Activated CD8-positive, alpha-beta memory T cell treated with anti-CD3 and anti-CD28 coated beads for 1 hour (primary cell): ENCODE data around the gene MCM5.
"Not testable (repeated sequence)": the region's sequence is repeated elsewhere in the genome, so short reads cannot be mapped to it uniquely, and the experiment has no call there.

Experiments
- DNase-seq, 2 donors: peaks; one replicate each; pipeline ENCODE4 v3.0.0-alpha.2; 2020; ENCODE audit warnings: low read depth in 1 of 2; ENCODE audit errors: extremely low read depth in 1 of 2

MCM5 gene

DNA sequence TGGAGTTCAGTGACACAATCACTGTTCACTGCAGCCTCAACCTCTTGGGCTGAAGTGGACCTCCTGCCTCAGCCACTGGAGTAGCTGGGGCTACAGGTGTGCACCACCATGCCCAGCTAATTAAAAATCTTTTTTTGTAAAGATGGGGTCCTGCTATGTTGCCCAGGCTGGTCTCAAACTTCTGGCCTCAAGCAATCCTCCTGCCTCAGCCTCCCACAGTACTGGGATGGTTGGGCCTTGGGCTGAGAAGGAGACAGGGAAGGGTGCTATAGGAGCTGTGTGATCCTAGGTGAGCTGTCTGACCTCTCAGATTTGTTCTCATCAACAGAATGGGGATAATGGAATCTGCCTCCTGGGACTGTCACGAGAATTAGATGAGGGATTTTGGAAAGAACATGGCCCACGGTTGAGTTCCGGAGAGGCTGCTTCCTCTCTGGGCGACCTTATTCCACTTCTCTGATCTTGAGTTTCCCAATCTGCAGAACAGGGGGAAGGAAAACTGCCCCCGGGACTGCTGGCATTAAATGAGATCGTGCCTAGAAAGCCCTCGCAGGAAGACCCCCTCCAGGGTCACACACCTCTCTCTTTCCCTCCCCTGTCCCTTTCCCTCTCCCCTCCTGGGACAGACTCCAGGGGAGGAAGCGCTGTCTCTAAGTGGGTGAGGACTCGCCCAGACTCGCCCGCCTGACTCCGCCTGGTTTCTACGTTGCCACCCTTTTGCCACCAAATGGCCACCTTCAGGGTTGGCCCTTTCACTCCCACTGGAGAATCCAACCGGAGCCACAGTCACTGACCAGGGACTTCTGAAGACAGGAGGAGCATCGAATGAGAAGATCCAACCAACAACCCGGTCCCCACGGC lies 50.1 kb downstream of the MCM5 start:
- no peak for DNase-seq

DNA sequence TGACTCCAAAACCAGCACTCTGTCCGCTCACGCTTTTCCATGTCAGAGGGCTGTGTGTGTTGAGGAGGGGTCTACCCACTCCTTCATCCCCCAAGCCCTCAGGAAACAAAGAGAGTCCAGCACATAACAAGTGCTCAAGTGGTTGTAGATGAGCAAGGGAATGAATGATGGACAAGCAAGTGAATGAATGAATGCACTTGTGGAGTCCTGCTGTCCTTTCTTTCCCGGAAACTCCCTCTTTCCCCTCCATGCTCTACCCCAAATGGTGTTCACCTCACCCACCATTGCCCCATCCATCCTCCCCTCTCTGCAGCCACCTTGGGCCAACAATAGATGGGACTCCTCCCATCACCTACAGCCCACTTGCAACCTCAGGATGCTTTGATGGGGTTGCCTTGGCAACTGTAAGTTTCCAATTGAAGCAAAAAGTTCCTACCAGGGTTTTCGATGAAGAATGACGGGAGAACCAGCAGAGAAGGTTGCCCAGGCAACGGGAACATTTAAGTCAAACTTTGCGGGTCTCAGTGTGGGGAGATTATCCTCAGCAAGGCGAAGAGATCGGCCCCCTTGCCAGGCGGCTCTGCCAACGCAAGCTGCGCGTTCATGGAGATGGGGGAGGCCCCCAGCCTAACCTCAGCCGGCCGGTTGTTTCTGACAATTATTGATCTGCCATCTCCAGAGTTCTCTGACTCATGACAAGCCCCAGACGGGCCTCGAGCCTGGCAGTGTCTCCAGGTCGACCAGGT lies 51.1 kb downstream of the MCM5 start:
- no peak for DNase-seq

DNA sequence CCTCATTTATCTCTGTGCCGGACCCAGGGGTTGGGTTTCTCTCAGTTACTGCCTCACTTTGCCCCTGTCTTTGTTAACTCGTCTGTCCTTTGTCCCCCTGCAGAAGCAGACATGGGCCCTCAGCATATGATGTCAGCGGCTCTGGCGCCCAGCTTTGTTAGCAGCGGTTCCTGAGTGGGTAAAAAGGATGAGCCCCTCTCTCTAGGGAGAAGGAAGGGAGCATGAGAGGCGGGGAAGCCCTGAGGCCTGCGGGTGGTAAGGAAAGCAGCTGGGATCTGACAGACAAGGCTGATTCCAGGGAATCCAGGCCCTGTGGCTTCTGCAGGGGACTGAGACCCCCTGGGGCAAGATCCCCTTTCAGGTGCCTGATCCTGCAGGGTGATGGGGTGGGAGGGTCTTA lies 51.7 kb downstream of the MCM5 start:
- no peak for DNase-seq

DNA sequence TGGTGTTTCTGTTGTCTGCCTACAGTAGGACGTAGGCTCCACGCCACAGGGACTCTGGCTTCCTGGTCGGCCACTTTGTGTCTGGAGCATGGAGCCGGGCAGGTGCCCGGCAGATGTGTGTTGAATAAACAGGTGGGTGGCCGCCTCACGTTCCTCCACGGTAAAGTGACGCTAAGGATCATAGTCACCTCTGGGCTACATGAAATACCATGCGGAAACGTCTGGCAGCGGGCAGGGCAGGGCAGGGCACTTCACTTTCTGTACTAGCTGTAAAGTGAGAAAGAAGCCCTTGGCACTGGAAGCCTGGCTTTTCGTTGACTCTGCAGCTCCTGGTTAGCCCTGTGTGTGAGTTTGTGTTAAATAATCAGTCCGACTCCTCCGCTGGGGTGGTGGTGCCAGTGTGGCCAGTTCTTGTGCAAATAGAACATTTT lies 52.4 kb downstream of the MCM5 start:
- no peak for DNase-seq

GRCh38 chr22:35452810-35453743 lies 53.1 kb downstream of the MCM5 start:
- DNase-seq: no peak

GRCh38 chr22:35454416-35455054 lies 54.6 kb downstream of the MCM5 start:
- DNase-seq: no peak

GRCh38 chr22:35455529-35455928 lies 55.6 kb downstream of the MCM5 start:
- no peak for DNase-seq

GRCh38 chr22:35456757-35457156 lies 56.8 kb downstream of the MCM5 start:
- DNase-seq: no peak

DNA sequence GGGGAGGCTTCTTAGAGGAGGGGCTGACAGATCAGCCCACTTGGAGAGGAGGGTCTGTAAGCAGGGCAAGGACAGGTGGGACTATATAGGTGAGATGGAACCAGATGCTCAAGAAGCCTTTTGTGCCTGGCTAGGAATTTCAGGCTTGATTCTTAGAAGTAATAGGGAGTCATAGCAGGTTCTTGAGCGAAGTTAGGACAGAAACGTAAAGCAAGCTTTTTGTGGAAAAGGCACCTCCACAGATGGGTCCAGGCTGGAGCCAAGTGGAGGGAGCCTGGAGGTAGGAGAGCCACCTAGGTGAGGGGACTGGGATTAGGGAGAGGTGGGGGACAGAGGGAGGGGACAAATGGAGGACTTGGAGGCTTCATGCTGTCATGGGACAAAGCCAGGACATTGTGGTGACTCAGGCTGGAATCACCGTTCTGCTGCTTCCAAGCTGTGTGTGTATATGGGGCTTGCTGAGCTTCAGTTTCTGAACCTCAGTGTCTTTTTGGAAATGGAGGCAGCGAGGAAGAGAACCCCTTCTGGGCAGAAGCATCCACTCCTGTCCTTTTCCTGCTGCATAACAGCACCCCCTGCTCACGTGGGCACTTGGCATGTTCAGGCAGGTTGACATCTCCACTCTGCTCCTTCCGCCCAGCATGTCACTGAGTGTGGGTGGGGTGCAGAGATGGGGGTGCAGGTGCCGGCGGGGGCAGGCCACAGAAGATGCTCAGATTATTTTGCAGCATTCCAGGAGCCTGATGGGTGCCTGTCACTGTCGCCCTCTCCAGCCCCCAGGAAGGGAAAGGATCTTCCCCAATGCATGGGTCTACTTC lies 58.0 kb downstream of the MCM5 start:
- no peak for DNase-seq

DNA sequence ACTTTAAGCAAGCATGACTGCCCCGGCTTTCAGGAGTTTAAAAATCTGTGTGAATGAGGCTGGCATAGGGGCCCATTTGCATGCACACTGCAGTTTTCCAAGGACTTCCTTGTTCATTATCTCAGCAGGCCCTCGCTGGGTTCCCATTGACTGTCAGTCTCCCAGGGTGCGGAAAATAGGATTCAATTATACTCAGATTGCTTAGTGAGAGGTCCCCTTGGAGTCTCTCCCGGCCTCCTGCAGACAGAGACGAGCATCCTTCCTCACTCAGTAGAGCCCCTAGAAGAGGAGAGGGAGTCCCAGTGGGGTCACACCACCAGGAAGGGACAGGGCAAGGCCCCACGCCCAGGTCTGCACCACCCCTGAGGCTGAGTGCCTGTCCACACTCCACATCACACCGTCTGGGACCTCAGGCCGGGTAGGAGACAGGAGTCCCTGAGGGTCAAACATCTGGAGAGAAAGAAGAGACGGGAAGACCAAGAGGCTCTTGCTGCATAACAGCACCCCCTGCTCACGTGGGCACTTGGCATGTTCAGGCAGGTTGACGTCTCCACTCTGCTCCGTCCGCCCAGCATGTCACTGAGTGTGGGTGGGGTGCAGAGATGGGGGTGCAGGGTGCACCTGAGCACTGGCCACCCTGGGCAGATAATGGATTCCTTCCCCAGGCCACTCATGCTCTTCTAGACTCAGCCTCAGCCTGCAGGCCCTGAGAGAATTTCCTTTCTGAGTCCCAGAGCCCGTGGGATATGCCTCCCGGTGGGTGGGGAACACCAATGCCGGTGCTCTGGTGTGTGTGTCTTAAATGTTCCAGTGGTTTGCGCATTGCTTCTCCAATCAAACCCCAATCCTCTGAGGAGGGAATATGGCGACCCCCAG lies 58.8 kb downstream of the MCM5 start:
- DNase-seq: no peak

GRCh38 chr22:35459423-35459894 lies 59.5 kb downstream of the MCM5 start:
- DNase-seq: no peak

DNA sequence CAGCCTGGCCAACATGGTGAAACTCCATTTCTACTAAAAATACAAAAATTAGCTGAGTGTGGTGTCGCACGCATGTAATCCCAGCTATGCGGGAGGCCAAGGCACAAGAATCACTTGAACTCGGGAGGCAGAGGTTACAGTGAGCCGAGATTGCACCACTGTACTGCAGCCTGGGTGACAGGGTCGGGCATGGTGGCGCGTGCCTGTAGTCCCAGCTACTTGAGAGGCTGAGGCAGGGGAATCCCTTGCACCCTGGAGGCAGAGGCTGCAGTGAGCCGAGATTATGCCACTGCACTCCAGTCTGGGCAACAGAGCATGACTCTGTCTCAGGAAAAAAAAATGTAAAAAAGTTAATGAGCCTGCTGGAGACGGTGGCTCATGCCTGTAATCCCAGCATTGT lies 60.0 kb downstream of the MCM5 start:
- DNase-seq: not testable (repeated sequence)

DNA sequence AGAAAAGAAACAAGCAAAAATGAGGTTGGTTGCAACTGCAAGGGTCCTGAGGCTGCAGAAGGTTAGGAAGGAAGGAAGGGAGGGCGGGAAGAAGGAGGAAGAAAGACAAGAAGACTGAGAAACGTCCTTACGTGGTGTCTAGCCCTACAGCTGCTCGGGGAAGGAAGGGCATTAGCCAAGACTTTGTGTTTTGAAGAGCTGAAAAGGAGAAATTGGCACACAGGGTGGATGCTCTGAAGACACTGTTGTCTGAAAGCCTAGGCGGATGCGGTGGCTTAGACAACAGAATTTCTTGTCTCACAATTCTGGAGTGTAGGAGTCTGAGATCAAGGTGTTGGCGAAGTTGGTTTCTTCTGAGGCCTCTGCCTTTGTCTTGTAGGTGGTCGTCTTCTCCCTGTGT lies 60.7 kb downstream of the MCM5 start:
- DNase-seq: no peak

DNA sequence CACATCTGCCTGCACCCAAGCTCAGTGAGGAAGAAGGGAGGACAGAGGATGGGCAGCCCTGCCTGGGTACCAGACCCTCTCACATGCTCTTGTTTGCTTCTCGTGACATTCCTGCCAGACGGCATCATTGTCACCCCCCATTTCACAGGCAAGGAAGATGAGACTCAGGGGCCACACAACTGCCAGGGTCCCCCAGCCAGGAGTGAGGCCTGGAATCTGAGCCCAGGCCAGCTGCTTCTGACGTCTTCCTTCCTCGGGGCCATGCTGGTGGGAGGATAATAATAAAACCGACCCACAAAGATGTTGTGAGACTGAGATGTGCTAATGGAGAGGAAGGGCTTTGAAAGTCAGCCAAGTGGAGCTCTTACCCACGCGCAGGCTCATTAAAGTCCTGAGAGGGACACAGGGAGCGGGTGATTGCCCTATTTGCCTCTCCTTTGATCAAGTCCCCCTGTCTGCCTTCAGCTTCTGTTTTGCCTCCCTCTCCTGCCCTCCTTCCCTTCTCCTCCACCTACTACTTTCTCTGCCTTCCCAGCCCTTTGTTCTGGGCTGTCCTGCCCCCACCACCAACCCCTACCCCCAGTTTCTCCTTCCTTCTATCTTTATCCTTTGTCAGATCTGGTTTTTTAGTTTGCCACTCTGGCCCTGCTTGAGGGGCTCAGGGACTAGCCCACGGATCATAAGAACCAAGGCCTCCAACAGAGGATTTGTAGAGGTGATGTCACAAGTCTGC lies 62.7 kb downstream of the MCM5 start:
- no peak for DNase-seq

DNA sequence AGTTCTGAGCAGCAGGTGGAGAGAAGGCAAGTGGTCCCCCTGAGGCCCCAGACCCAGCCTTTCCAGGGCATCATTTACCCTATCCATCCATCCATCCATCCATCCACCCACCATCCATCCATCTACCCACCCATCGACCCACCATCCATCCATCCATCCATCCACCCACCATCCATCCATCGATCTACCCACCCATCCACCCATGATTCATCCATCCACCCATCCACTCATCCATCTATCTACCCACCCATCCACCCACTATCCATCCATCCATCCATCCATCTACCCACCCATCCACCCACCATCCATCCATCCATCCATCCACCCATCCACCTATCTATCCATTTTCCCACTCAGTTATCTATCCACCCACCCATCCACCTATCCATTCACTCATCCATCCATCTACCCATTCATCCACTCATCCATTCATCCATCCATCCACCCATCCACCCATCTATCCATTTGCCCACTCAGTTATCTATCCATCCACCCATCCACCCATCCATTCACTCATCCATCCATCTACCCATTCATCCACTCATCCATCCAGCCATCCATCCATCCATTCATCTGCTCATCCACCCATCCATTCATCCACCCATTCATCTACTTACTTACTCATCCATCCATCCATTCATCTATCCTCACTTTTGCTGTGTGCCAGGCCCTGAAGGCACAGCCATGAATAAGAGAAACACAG lies 63.4 kb downstream of the MCM5 start:
- DNase-seq: no peak

- no peak for DNase-seq
Observed at GRCh38 chr22:35464399-35464798, 64.5 kb downstream of the MCM5 start.

DNA sequence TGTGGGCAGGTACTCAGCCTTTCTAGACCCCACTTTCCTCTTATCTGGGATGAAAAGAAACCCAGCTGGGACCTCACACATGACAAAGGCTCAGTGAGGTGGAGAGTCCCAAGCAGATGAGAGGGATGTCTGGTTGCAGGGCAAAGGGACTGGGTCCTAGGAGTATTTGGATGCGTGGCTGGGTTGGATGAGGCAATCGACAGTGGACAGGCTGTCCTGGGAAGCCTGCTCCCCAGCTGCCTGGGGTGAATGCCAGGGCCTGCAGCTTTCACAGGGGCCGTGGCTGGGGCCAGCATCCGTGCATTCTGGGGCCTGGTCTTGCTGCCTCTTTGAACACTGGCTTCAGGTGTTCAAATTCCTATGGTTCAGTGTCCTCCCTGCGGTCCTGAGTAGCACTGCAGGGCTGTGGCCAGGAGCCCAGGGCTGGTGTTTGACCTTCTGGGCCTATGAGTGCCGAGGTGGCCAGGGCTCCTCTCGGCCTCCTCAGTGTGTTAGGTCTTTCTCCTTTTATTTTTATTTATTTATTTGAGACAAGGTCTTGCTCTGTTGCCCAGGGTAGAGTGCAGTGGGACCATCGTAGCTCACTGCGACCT lies 65.3 kb downstream of the MCM5 start:
- no peak for DNase-seq
